Measurements from ENCODE around the gene ARHGAP26.

GRCh38 chr5:142920849-142921612, 150.9 kb downstream of the ARHGAP26 start:
- TF ChIP-seq POLR2A (IDR thresholded peaks at IDR 0.05) (no peak), CTCF (IDR thresholded peaks at IDR 0.05) (no peak)

All from lower leg skin (tissue), 3 donors.